Measurements from ENCODE around the gene ASPHD2.

ASPHD2 gene

DNA sequence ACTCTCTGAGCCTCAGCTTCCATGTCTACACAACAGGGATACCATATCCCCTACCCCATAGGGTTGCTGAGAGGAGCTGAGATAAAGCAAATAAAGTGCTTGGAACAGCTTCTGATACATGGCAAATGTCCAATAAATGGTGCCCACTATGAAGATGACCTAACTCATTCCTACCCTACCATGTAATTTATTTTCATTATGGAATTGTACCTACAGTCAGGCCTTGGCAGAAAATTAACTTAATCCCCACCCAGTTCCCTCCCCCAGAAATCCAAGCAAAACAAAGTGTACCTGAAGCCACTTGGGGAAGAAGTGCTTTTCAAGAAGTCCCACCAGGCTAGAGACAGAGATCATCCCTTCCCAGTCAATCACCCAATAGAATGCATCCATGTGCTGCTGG, 65.4 kb downstream of the ASPHD2 start:
- Histone ChIP-seq H3F3A (ENCODE audit: insufficient read depth, low read length) (no peaks in the 10 kb centered on the region), H3K9me3 (ENCODE audit: low read length) (no peaks in the 10 kb centered on the region), H4K20me1 (ENCODE audit: insufficient read depth, low read length) (no peaks in the 10 kb centered on the region), H3K36me3 (ENCODE audit: insufficient read depth, low read length) (peaks cover 89% of the 10 kb centered on the region), H3K27ac (ENCODE audit: low read depth, low read length, poor library complexity, severe bottlenecking) (no peak overlapping the region), H3K4me2 (ENCODE audit: low read length) (no peak overlapping the region), H3K27me3 (ENCODE audit: insufficient read depth, low read length) (no peaks in the 10 kb centered on the region), H3K4me3 (ENCODE audit: low read depth, low read length, poor library complexity, severe bottlenecking) (no peak overlapping the region), H3K9me2 (ENCODE audit: low read depth, low read length) (no peaks in the 10 kb centered on the region), H2AFZ (ENCODE audit: low read length) (no peak overlapping the region), H3K79me2 (ENCODE audit: insufficient read depth, low read length) (no peaks in the 10 kb centered on the region), H3K4me1 (ENCODE audit: insufficient read depth, low read length, severe bottlenecking) (peaks cover under 1% of the 10 kb centered on the region), H3K9ac (ENCODE audit: low read length) (no peak overlapping the region)
- TF ChIP-seq EZH2 (IDR thresholded peaks at IDR 0.05; ENCODE audit: borderline replicate concordance, low read length): no peak
- TF ChIP-seq, protein P1, sequence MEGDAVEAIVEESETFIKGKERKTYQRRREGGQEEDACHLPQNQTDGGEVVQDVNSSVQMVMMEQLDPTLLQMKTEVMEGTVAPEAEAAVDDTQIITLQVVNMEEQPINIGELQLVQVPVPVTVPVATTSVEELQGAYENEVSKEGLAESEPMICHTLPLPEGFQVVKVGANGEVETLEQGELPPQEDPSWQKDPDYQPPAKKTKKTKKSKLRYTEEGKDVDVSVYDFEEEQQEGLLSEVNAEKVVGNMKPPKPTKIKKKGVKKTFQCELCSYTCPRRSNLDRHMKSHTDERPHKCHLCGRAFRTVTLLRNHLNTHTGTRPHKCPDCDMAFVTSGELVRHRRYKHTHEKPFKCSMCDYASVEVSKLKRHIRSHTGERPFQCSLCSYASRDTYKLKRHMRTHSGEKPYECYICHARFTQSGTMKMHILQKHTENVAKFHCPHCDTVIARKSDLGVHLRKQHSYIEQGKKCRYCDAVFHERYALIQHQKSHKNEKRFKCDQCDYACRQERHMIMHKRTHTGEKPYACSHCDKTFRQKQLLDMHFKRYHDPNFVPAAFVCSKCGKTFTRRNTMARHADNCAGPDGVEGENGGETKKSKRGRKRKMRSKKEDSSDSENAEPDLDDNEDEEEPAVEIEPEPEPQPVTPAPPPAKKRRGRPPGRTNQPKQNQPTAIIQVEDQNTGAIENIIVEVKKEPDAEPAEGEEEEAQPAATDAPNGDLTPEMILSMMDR (IDR thresholded peaks at IDR 0.05; ENCODE audit: low read length): no peak

Measured in OCI-LY1 (cell line).